Epithelial cell of alveolus of lung (primary cell): ENCODE data around the gene SEC24B. TPM values are rescaled to one million over a fixed set of nuclear protein-coding genes. Genes with fewer than 3 reads are reported as not detected.

Experiments used
- total RNA-seq: library from RNA; depleted of rRNA; stranded (reverse); fragments of >200 nt; gene quantifications from 2 replicates; pipeline ENCODE4 v1.2.1, GENCODE V29; 2015

SEC24B gene
- total RNA-seq = 18.6 and 26.4 TPM in 2 replicates

DNA sequence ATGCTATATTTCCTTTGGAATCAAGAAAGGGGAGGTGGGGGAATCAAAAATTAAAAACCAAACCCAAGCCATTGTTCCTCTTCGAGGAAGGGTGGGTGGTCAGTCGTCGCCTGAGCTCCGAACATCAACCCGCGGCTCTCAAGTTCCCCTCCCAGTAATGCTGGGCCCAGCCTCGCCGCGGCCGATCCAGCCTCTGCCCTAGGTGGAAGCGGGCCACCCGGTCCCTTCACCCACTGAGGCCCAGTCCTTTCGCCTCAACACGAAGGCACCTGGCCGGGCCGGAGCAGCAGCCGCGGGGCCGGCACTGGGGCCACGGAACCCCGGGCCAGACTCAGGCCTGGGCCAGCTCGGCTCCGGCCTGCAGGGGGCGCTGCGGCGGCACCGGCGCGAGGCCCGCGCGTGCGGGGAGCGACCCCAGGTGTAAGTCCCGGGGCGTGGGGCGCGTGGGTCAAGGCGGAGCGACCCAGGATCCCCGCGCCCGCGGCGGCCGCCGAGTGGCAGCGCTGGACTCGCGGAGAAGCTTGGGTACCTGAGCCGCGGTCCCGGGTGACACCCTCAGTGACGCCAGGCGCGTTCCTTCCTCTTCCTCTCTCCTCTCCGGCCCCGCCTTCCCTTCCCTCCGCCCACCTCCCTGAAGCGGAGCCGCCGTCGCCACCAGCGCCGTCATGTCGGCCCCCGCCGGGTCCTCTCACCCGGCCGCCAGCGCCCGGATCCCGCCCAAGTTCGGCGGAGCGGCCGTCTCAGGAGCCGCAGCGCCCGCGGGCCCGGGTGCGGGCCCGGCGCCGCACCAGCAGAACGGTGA, at the start of gene SEC24B:
Gene SEC24B (plus strand): TSS at position 611 of the 802 bp plus-strand sequence. CDS start 55 bp downstream, at position 666.

DNA sequence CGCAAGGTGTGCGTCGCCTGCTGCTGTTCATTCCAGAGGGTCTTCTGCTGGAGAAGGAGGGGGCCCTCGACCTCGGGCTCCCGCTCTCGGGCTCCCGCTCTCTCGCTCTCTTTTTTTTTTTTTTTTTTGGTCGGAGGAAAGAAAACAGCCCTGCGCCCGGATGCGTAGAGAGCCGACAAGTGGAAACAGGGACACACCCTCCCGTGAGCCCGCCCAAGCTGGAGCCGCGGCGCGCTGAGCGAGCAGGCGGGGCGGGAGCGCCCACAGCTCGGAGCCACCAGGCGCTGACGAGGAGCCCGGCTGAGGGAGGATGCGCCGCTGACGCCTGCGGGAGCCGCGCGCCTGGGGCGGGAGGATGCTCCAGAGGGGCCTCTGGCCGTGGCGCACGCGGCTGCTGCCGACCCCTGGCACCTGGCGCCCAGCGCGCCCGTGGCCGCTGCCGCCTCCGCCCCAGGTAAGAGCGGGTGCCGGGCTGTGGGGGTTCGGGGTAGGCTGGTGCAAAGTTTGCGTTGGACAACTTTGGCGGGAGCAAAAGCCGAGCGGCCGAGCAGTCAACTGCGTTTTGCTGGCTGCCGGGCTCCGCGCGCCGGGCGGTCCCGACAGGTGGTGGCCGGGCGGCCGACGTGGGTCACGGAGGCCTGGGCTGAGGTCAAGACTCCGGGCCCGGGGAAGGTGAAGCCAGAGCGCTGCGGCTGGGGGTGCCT, 126.5 kb downstream of the SEC24B start, which contains the start of gene MCUB:
Gene MCUB (plus strand): TSS at position 264 of the 704 bp plus-strand sequence. CDS start 92 bp downstream, at position 356.

Other genes with a start within 250 kb of the SEC24B start
- 0.08 and 0.65 TPM in 2 replicates for gene COL25A1, start 131.2 kb upstream of the SEC24B start, total RNA-seq
- 7.9 and 45.0 TPM in 2 replicates for gene MCUB, start 126.4 kb downstream of the SEC24B start, total RNA-seq